CD4-positive, alpha-beta T cell treated with Interleukin-4 for 1 hour (primary cell): ENCODE data around the gene SPDYE11.
A peak's percentile ranks its signal among the peaks of the same experiment; 100 is the strongest.
"Not testable (repeated sequence)": the region's sequence is repeated elsewhere in the genome, so short reads cannot be mapped to it uniquely, and the experiment has no call there.

Experiments
- DNase-seq, 2 donors: peaks; one replicate each; pipeline ENCODE4 v3.0.0-alpha.2; 2020 to 2022

SPDYE11 gene

GRCh38 chr7:73057811-73058210 is at the start of gene SPDYE11:
Gene SPDYE11 (minus strand): TSS chr7:73057911. CDS start chr7:73056111, 1,800 bp downstream.
- DNase-seq, result not testable (repeated sequence)

DNA sequence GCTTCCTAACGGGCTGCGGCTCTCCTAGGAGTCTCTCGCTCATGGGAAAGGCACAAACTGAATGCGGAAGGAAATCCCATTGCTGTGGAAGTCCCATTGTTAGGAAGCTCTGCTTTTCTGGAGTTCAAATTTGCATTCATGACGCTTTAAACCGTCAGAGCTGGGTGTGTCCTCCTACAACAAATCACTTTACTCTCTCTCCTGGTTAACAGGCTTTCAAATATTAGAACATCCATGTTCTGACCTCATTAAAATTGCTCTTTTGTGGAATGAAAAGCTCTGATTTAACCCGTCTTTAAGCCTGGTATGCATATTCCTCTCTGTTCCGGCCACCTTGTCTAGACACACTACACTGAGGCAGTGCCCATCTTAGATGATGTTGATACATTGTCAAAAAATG is 28.2 kb upstream of the SPDYE11 start, which contains the start of gene SPDYE9:
SPDYE9 (minus strand) TSS at position 101 of the 400 bp plus-strand sequence. CDS start 1,800 bp downstream, outside the sequence.
- not testable (repeated sequence) for DNase-seq

DNA sequence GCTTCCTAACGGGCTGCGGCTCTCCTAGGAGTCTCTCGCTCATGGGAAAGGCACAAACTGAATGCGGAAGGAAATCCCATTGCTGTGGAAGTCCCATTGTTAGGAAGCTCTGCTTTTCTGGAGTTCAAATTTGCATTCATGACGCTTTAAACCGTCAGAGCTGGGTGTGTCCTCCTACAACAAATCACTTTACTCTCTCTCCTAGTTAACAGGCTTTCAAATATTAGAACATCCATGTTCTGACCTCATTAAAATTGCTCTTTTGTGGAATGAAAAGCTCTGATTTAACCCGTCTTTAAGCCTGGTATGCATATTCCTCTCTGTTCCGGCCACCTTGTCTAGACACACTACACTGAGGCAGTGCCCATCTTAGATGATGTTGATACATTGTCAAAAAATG is 28.0 kb downstream of the SPDYE11 start, which contains the start of gene SPDYE8:
SPDYE8 (minus strand) TSS at position 101 of the 400 bp plus-strand sequence. CDS start 1,800 bp downstream, outside the sequence.
- DNase-seq, result not testable (repeated sequence)

GRCh38 chr7:73006491-73006890 is 51.2 kb downstream of the SPDYE11 start:
- DNase-seq, result not testable (repeated sequence)

DNA sequence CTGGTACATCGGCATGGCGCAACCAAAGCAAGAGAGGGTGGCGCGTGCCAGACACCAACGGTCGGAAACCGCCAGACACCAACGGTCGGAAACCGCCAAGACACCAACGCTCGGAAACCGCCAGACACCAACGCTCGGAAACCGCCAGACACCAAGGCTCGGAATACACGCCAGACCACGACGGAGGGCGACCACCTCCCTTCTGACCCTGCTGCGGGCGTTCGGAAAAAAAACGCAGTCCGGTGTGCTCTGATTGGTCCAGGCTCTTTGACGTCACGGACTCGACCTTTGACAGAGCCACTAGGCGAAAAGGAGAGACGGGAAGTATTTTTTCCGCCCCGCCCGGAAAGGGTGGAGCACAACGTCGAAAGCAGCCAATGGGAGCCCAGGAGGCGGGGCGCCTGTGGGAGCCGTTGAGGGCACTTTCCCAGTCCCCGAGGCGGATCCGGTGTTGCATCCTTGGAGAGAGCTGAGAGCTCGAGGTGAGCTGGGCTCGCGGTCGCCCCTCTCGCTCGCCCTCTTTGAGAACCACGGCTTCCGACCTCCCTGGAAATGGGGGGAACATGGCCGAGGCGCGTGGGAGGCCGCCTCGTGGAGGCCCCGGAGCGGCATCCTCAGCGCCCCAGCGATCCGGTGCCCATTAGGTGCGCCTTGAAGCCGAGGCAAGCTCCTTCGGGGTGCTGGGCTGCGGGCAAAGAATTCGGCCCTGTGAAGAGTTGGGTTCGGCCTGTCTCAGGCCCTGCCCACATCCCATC is 51.8 kb downstream of the SPDYE11 start:
- peak; percentile 90 to 94 for DNase-seq

DNA sequence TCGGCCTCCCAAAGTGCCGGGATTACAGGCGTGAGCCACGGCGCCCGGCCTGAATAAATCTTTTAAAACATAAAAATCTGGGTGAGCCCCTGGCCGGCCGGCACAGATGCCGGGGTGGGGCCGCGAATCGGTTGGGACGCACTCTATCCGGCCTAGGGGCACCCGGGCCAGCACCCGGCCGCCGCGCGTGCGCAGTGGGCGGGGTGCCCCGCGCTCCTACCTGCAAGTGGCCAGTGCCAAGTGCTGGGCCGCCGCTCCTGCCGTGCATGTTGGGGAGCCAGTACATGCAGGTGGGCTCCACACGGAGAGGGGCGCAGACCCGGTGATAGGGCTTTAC is 52.4 kb downstream of the SPDYE11 start:
- DNase-seq, result peak; percentile 69 to 75

DNA sequence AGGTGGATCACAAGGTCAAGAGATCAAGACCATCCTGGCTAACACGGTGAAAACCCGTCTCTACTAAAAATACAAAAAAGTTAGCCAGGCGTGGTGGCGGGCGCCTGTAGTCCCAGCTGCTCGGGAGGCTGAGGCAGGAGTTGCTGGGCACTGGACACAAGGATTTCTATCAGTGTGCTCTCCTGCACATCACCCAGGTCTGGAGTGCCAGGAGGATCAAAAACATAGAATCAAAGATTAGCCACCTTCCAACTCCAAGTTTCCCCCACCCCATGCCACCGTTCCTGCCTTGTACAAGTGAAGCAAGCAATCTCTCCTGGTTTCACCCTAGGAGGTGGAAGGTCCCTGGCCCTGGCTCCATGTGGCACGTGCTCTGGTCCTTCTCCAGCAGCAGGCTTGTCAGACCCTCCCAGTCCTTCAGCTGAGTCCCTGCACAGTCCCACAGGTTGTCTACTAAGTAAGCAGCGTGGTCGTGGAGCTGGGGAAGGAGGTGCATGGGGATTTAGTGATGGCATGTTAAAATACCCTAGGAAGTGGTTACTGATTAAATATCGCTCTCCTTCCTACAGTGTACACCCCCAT is 59.7 kb downstream of the SPDYE11 start:
- DNase-seq, result not testable (repeated sequence)
